Smooth muscle cell (in vitro differentiated cells): ENCODE measurements around the gene HTATSF1. TPM values are rescaled to one million over a fixed set of nuclear protein-coding genes. Genes with fewer than 3 reads are reported as not detected.

Experiments used
- DNase-seq: peaks from one replicate; lab custom pipeline; 2025; ENCODE audit not compliant: unreplicated experiment; lab: John Stamatoyannopoulos, UW
- H2AFZ ChIP-seq: fragments of 200-600 bp; sonication (generic); 2 replicates; pipeline ENCODE4 v1.6.0; 2016; ENCODE audit warnings: antibody characterized with exemption, low read depth, mild to moderate bottlenecking
- H3F3A ChIP-seq: fragments of 200-600 bp; sonication (generic); 2 replicates; pipeline ENCODE4 v1.6.0; 2017; ENCODE audit warnings: antibody characterized with exemption, low read depth
- H3K27ac ChIP-seq: fragments of 200-600 bp; sonication (generic); 2 replicates; pipeline ENCODE4 v1.5.1; 2016; ENCODE audit warnings: low read depth, mild to moderate bottlenecking
- H3K27me3 ChIP-seq: fragments of 200-600 bp; sonication (generic); 2 replicates; pipeline ENCODE4 v1.6.1; 2016; ENCODE audit warnings: low read depth, mild to moderate bottlenecking
- H3K36me3 ChIP-seq: fragments of 200-600 bp; sonication (generic); 2 replicates; pipeline ENCODE4 v1.5.1; 2016; ENCODE audit warnings: low read depth
- H3K4me1 ChIP-seq: fragments of 200-600 bp; sonication (generic); 2 replicates; pipeline ENCODE4 v1.5.1; 2016; ENCODE audit warnings: low read depth
- H3K4me2 ChIP-seq: fragments of 200-600 bp; sonication (generic); 2 replicates; pipeline ENCODE4 v1.6.0; 2016; ENCODE audit warnings: mild to moderate bottlenecking
- H3K4me3 ChIP-seq: fragments of 200-600 bp; sonication (generic); 2 replicates; pipeline ENCODE4 v1.5.1; 2016; ENCODE audit warnings: mild to moderate bottlenecking
- H3K79me2 ChIP-seq: fragments of 200-600 bp; sonication (generic); 2 replicates; pipeline ENCODE4 v1.6.0; 2016; ENCODE audit warnings: low read depth, mild to moderate bottlenecking
- H3K9ac ChIP-seq: fragments of 200-600 bp; sonication (generic); 2 replicates; pipeline ENCODE4 v1.6.0; 2016; ENCODE audit warnings: low read depth
- H3K9me3 ChIP-seq: fragments of 200-600 bp; sonication (generic); replicated peaks from 2 replicates; pipeline ENCODE4 v1.5.1; 2016; ENCODE audit warnings: low read depth
- H4K20me1 ChIP-seq: fragments of 200-600 bp; sonication (generic); 2 replicates; pipeline ENCODE4 v1.6.0; 2016; ENCODE audit warnings: low read depth
- CTCF ChIP-seq: fragments of 200-600 bp; sonication (generic); IDR thresholded peaks from 2 replicates; pipeline ENCODE4 v1.5.1; 2017; ENCODE audit warnings: borderline replicate concordance, mild to moderate bottlenecking, antibody characterized with exemption; ENCODE audit not compliant: insufficient read depth, poor library complexity, severe bottlenecking
- WGBS: methylation state at CpG from one replicate; pipeline ENCODE4 v1.1.7; 2016; ENCODE audit warnings: low lambda C conversion rate; 5-methylcytosine and 5-hydroxymethylcytosine counted together
- polyA plus RNA-seq: library from polyadenylated mRNA; unstranded; fragments of >200 nt; fragmentation: Nextera tagmentation; extraction: Ambion mirVana; gene quantifications from 2 replicates; pipeline ENCODE4 v1.2.1, GENCODE V29; 2016
- total RNA-seq: library from RNA; depleted of rRNA; stranded (reverse); fragments of >200 nt; gene quantifications from 2 replicates; pipeline ENCODE4 v1.2.3, GENCODE V29; 2014

HTATSF1 gene
- total and polyA plus RNA-seq, 2 experiments from 2014 or later, result 42.9 to 46.9 TPM

GRCh38 chrX:136541294-136541693 is 43.9 kb downstream of the HTATSF1 start:
- no peak overlapping the region for H3K4me3 ChIP-seq
- no peak overlapping the region for H3K4me2 ChIP-seq
- H3K36me3 ChIP-seq, result no peaks in the 10 kb centered on the region
- no peak overlapping the region for H3K9ac ChIP-seq
- no peaks in the 10 kb centered on the region for H3K27me3 ChIP-seq
- 49% methylated on average over 3 of the region's 3 CpGs for WGBS
- no peaks in the 10 kb centered on the region for H3K4me1 ChIP-seq
- no peak for DNase-seq
- no peak overlapping the region for H2AFZ ChIP-seq
- H3K9me3 ChIP-seq, result no peaks in the 10 kb centered on the region
- H3F3A ChIP-seq, result no peaks in the 10 kb centered on the region
- no peak overlapping the region for H3K27ac ChIP-seq
- H4K20me1 ChIP-seq, result no peaks in the 10 kb centered on the region
- TF ChIP-seq CTCF, result no peak
- H3K79me2 ChIP-seq, result no peaks in the 10 kb centered on the region

- no peak for DNase-seq
- H3K9ac ChIP-seq, result no peak overlapping the region
- no peaks in the 10 kb centered on the region for H3K79me2 ChIP-seq
- no peak overlapping the region for H3K4me2 ChIP-seq
- no peaks in the 10 kb centered on the region for H3K36me3 ChIP-seq
- no peak overlapping the region for H3K4me3 ChIP-seq
- no peak overlapping the region for H3K27ac ChIP-seq
- H3K27me3 ChIP-seq, result no peaks in the 10 kb centered on the region
- no peaks in the 10 kb centered on the region for H4K20me1 ChIP-seq
- no peaks in the 10 kb centered on the region for H3F3A ChIP-seq
- H3K9me3 ChIP-seq, result no peaks in the 10 kb centered on the region
- H3K4me1 ChIP-seq, result no peaks in the 10 kb centered on the region
- H2AFZ ChIP-seq, result no peak overlapping the region
- no peak for TF ChIP-seq CTCF
- 51% methylated on average over 7 of the region's 7 CpGs for WGBS
These were observed 44.9 kb downstream of the HTATSF1 start for GRCh38 chrX:136542281-136542680.

GRCh38 chrX:136546371-136546781 is 49.0 kb downstream of the HTATSF1 start:
- Histone ChIP-seq H3F3A (no peaks in the 10 kb centered on the region), H3K27me3 (no peaks in the 10 kb centered on the region), H3K4me1 (no peaks in the 10 kb centered on the region), H3K9me3 (no peaks in the 10 kb centered on the region), H3K27ac (no peak overlapping the region), H2AFZ (no peak overlapping the region), H3K9ac (no peak overlapping the region), H3K79me2 (no peaks in the 10 kb centered on the region), H4K20me1 (no peaks in the 10 kb centered on the region), H3K36me3 (no peaks in the 10 kb centered on the region), H3K4me2 (no peak overlapping the region), H3K4me3 (no peak overlapping the region)
- no peak for TF ChIP-seq CTCF
- WGBS, result 82% methylated on average over 3 of the region's 3 CpGs
- DNase-seq, result no peak

- TF ChIP-seq CTCF, result no peak
- Histone ChIP-seq H3K27ac (no peak overlapping the region), H2AFZ (no peak overlapping the region), H3K4me3 (no peak overlapping the region), H3K36me3 (no peaks in the 10 kb centered on the region), H3K9me3 (no peaks in the 10 kb centered on the region), H3F3A (no peaks in the 10 kb centered on the region), H3K27me3 (no peaks in the 10 kb centered on the region), H3K9ac (no peak overlapping the region), H3K4me1 (no peaks in the 10 kb centered on the region), H3K79me2 (no peaks in the 10 kb centered on the region), H3K4me2 (no peak overlapping the region), H4K20me1 (no peaks in the 10 kb centered on the region)
- 84% methylated on average over 5 of the region's 5 CpGs for WGBS
- DNase-seq, result no peak
These were observed 51.8 kb downstream of the HTATSF1 start for GRCh38 chrX:136549226-136549625.
